Epithelial cell of esophagus (primary cell): ENCODE measurements around the gene VDAC1.
"Not testable (repeated sequence)": the region's sequence is repeated elsewhere in the genome, so short reads cannot be mapped to it uniquely, and the experiment has no call there.

Source experiments
- DNase-seq: peaks from one replicate; pipeline ENCODE4 v3.0.0; 2010; ENCODE audit warnings: low read depth
- H3K4me3 ChIP-seq: 2 replicates; pipeline ENCODE4 v1.5.1; 2011; ENCODE audit warnings: mild to moderate bottlenecking, low read length, control low read depth
- CTCF ChIP-seq: IDR thresholded peaks from 2 replicates; pipeline ENCODE4 v1.5.1; 2011; ENCODE audit warnings: low read depth, mild to moderate bottlenecking, low read length, control low read depth, inconsistent platforms; ENCODE audit not compliant: insufficient read depth; ENCODE audit errors: missing control alignments

Gene VDAC1

DNA sequence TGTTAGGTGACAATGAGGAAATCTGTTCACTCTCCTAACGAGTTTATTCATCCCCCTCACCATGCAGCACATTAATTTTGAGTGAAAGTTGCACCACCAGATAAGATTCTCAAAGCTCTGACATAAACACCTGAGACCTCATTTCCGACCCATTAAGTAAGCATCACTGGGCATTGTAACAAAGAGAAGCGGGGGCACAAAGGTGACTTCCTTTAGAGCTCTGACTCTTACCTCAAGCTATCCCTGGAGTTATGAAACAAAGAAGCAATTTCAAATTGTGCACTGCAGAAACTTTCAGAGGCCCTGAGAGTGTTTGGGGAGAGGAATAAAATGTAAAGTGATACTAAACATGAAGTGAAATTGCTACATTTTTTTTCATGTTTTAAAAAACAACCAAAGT lies 65.8 kb downstream of the VDAC1 start:
- TF ChIP-seq CTCF, result no peak
- no peak for DNase-seq
- H3K4me3 ChIP-seq, result no peak overlapping the region

DNA sequence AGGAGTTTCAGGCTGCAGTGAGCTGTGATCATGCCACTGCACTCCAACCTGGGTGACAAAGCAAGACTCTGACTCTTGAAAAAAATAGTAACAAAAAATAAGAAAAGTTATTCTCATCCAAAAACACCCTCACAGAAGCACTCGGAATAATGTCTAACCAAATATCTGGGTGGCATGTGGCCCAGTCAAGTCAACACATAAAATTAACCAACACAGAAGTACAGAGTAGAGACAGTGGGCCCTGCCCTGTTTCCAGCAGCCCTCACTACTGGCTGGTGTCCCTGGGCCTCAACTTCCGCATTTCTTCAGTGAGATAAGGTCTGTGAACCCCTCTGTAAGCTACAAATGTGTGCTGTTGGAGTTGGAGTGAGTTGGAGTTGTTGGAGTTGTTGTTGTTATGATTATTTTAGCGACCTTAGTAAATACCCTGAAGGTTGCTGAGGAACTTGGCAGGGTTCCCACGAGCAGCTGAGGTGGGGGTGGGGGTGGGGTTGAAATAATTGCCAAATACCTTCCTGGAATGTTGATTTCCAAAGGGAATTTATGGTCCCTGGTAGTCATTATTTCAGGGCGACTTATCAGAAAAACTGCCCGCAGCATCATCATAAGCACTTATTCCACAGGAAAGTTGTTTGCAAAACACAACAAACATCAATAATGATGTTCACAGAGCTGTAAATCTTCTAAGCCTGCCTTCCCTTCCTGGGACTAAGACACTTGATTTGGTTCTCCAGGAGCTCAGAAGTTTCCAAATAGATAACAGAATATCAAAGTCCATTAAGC lies 66.5 kb downstream of the VDAC1 start:
- TF ChIP-seq CTCF, result no peak
- DNase-seq, result no peak
- no peak overlapping the region for H3K4me3 ChIP-seq

- H3K4me3 ChIP-seq, DNase-seq: not testable (repeated sequence)
Measured at GRCh38 chr5:133937628-133938027, 67.1 kb downstream of the VDAC1 start.

GRCh38 chr5:133936651-133937015 lies 68.1 kb downstream of the VDAC1 start:
- H3K4me3 ChIP-seq, result no peak overlapping the region
- no peak for TF ChIP-seq CTCF
- DNase-seq, result no peak

- not testable (repeated sequence) for H3K4me3 ChIP-seq, DNase-seq
Measured at GRCh38 chr5:133935991-133936650, 68.7 kb downstream of the VDAC1 start.

GRCh38 chr5:133935667-133935940 lies 69.2 kb downstream of the VDAC1 start:
- DNase-seq, result no peak
- H3K4me3 ChIP-seq, result no peak overlapping the region
- TF ChIP-seq CTCF, result no peak

DNA sequence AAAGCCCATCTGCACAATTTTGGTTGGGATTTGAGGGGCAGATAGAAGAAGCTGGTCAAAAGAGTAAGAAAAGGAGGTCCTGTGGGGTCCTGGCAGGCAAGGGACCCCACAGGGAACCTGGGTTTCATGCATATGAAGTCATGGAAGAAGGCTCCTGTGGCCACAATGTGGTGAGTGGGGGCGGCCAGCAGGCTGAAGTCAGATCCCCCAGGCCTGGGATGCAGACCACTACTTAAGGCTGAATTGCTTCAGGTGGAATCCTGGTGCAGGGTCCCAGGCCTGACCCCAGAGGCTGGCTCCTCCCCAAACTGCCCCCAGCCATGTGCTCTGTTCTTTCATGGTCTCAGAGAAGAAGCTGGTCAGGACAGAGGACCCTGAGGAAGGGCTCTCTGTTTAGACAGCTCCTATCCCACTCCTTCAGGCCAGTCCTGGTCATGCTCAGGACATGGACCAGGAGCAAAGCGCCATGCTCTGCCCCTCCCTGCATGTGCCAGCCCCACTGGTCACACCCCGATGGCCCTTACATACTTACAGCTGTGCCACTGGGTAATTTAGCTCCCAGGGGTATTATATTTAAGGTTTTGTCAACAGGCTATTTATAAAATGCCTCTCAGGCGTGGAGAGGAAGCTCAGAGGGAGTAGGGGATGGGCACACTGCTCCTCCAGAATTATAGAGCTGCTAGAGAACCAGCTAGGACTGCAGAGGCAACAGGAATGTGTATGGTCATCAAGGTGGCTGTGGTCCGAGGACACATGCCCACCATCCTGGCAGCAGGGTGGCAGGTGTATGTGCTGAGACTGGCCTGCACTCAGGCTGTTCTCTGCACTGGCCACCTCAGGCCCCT lies 69.7 kb downstream of the VDAC1 start:
- no peak for TF ChIP-seq CTCF
- H3K4me3 ChIP-seq, result no peak overlapping the region
- no peak for DNase-seq
